Natural killer cell (primary cell): ENCODE data around the gene FAXC. TPM values are rescaled to one million over a fixed set of nuclear protein-coding genes. Genes with fewer than 3 reads are reported as not detected.

Source experiments
- ATAC-seq, 3 donors: fragments of 150-1000 bp in 2 of 3; fragments of 200-7000 bp in 1 of 3; cut with Tn5 transposase; 1 replicate in 1 of 3; 2 replicates in 2 of 3; pipeline ENCODE4 v1.10.0; 2021; ENCODE audit warnings: mild to moderate bottlenecking in 2 of 3, moderate library complexity in 2 of 3
- DNase-seq, 2 donors: peaks; one replicate each; pipeline versions ENCODE4 v3.0.0 to v3.0.0-alpha.2; 2013 to 2021; ENCODE audit warnings: mixed read lengths in 1 of 2
- H3K27ac ChIP-seq: one replicate; pipeline ENCODE4 v1.5.1; 2013; ENCODE audit warnings: mild to moderate bottlenecking, low read length
- H3K27me3 ChIP-seq: one replicate; pipeline ENCODE4 v1.6.1; 2013; ENCODE audit warnings: low read length; ENCODE audit not compliant: control insufficient read depth, insufficient read depth
- H3K36me3 ChIP-seq: one replicate; pipeline ENCODE4 v1.6.1; 2013; ENCODE audit warnings: low read length; ENCODE audit not compliant: control insufficient read depth, insufficient read depth
- H3K4me1 ChIP-seq: one replicate; pipeline ENCODE4 v1.6.1; 2013; ENCODE audit warnings: low read length; ENCODE audit not compliant: control insufficient read depth, insufficient read depth
- H3K4me3 ChIP-seq: one replicate; pipeline ENCODE4 v1.5.1; 2013; ENCODE audit warnings: low read length
- H3K9me3 ChIP-seq: one replicate; pipeline ENCODE4 v1.6.1; 2013; ENCODE audit warnings: low read length; ENCODE audit not compliant: control insufficient read depth, insufficient read depth
- H3K27ac Mint-ChIP-seq, 2 donors: one replicate each; pipeline ENCODE4 v1.8.0; 2022; ENCODE audit warnings: mild to moderate bottlenecking in 2 of 2, mixed read lengths in 2 of 2, moderate library complexity in 1 of 2
- H3K27me3 Mint-ChIP-seq, 2 donors: one replicate each; pipeline ENCODE4 v1.8.0; 2022; ENCODE audit warnings: low read depth in 2 of 2, mixed read lengths in 2 of 2
- H3K36me3 Mint-ChIP-seq: one replicate; pipeline ENCODE4 v1.8.0; 2022; ENCODE audit warnings: mixed read lengths
- H3K4me1 Mint-ChIP-seq, 2 donors: one replicate each; pipeline ENCODE4 v1.8.0; 2022; ENCODE audit warnings: mixed read lengths in 2 of 2
- H3K4me3 Mint-ChIP-seq: one replicate; pipeline ENCODE4 v1.8.0; 2022; ENCODE audit warnings: mild to moderate bottlenecking, moderate library complexity, mixed read lengths
- H3K9me3 Mint-ChIP-seq, 2 donors: one replicate each; pipeline ENCODE4 v1.8.0; 2022; ENCODE audit warnings: mixed read lengths in 2 of 2
- CTCF ChIP-seq: fragments of 200-600 bp; IDR thresholded peaks from one replicate; pipeline ENCODE4 v1.8.0; 2022; ENCODE audit warnings: antibody characterized with exemption
- WGBS: methylation state at CpG from one replicate; pipeline ENCODE4 v1.1.7; 2013; ENCODE audit warnings: missing lambda C conversion rate; ENCODE audit not compliant: insufficient coverage; 5-methylcytosine and 5-hydroxymethylcytosine counted together
- intact Hi-C: fragments of 100-400 bp; cut with micrococcal nuclease; formaldehyde crosslinking; loops from one replicate; pipeline ENCODE4 v1.14.2; 2022
- total RNA-seq, 4 donors: library from RNA; stranded (reverse); fragments of 120-200 nt in 1 of 4; gene quantifications; one replicate each; pipeline versions ENCODE4 v1.2.3 to v1.2.4, GENCODE V29; 2013 to 2022

FAXC gene
- total RNA-seq, 3 donors from 2014 or later (not counting 1 experiment from before 2014, with no cell fraction given) = not detected

- Mint-ChIP-seq H3K27ac (no peak overlapping the region), H3K4me3 (no peak overlapping the region), H3K4me1 (no peaks in the 10 kb centered on the region), H3K27me3 (peaks cover 0 to 6% of the 10 kb centered on the region in 2 donors), H3K9me3 (no peaks in the 10 kb centered on the region), H3K36me3 (no peaks in the 10 kb centered on the region)
- H3K27me3 ChIP-seq = no peaks in the 10 kb centered on the region
- H3K4me1 ChIP-seq = no peaks in the 10 kb centered on the region
- no peak for TF ChIP-seq CTCF
- DNase-seq (no peak), ATAC-seq (no peak)
- H3K9me3 ChIP-seq = no peaks in the 10 kb centered on the region
- WGBS = 81% methylated on average over 20 of the region's 20 CpGs
- no peaks in the 10 kb centered on the region for H3K36me3 ChIP-seq
- H3K27ac ChIP-seq = no peak overlapping the region
- intact Hi-C loops = no loop called here
- no peak overlapping the region for H3K4me3 ChIP-seq
Measured at GRCh38 chr6:99254616-99255550, 94.6 kb downstream of the FAXC start.

GRCh38 chr6:99253271-99253670 is 96.2 kb downstream of the FAXC start:
- Histone ChIP-seq H3K9me3 (no peaks in the 10 kb centered on the region), H3K27me3 (no peaks in the 10 kb centered on the region), H3K27ac (no peak overlapping the region), H3K4me3 (no peak overlapping the region), H3K4me1 (no peaks in the 10 kb centered on the region), H3K36me3 (no peaks in the 10 kb centered on the region)
- 81% methylated on average over 2 of the region's 2 CpGs for WGBS
- no peaks in the 10 kb centered on the region for H3K9me3 Mint-ChIP-seq
- DNase-seq (no peak), ATAC-seq (no peak)
- H3K4me3 Mint-ChIP-seq = no peak overlapping the region
- H3K27me3 Mint-ChIP-seq = peaks cover 0 to 6% of the 10 kb centered on the region in 2 donors
- no peak for TF ChIP-seq CTCF
- no peaks in the 10 kb centered on the region for H3K4me1 Mint-ChIP-seq
- no peak overlapping the region for H3K27ac Mint-ChIP-seq
- intact Hi-C loops = no loop called here
- H3K36me3 Mint-ChIP-seq = no peaks in the 10 kb centered on the region

- no peaks in the 10 kb centered on the region for H3K4me1 ChIP-seq
- WGBS = 90% methylated on average over 8 of the region's 9 CpGs
- H3K9me3 ChIP-seq = no peaks in the 10 kb centered on the region
- Mint-ChIP-seq H3K4me1 (no peaks in the 10 kb centered on the region), H3K27me3 (peaks cover 0 to 7% of the 10 kb centered on the region in 2 donors), H3K9me3 (no peaks in the 10 kb centered on the region), H3K36me3 (no peaks in the 10 kb centered on the region), H3K27ac (no peak overlapping the region), H3K4me3 (no peak overlapping the region)
- H3K27me3 ChIP-seq = no peaks in the 10 kb centered on the region
- intact Hi-C loops = no loop called here
- DNase-seq (no peak), ATAC-seq (no peak)
- H3K36me3 ChIP-seq = no peaks in the 10 kb centered on the region
- TF ChIP-seq CTCF = no peak
- no peak overlapping the region for H3K27ac ChIP-seq
- H3K4me3 ChIP-seq = no peak overlapping the region
Measured at GRCh38 chr6:99252421-99252820, 97.1 kb downstream of the FAXC start.
